HG03064 (cell line): ENCODE results near the gene TPM4.
"Not testable (repeated sequence)": the region's sequence is repeated elsewhere in the genome, so short reads cannot be mapped to it uniquely, and the experiment has no call there.

Experiments used
- ATAC-seq: cut with Tn5 transposase; IDR thresholded peaks from one replicate; pipeline ENCODE4 v1.9.1; 2021; ENCODE audit warnings: low read depth; ENCODE audit not compliant: unreplicated experiment

Gene TPM4

DNA sequence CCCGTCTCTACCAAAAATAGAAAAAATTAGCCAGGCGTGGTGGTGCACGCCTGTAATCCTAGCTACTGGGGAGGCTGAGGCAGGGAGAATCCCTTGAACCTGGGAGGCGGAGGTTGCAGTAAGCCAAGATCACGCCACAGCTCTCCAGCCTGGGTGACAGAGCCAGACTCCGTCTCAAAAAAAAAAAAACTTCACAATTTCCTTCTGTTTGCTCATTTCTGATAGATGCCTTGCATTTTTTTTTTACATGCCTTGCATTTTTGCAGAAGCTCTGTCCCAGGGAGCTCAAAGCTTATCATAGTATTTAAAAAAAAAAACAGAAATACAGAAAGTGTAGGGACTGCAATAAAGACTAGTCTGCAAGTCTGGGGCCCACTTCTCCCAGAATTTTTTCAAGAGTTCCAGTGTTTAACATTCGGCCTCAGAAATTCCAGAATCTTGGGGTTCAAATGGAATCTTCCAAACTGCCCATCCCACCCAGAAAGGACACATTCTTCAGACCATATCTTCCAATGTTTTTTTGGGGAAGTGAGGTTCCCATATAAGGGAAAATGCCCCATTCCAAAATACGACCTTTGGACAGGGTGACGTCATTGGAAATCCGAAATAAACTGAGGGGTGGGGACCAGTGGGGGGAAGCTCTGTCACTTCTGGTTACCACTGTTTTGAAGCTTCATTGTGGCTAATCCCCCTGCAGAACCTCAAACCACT lies 18.2 kb downstream of the TPM4 start:
- no peak for ATAC-seq

GRCh38 chr19:16095071-16095571 lies 18.8 kb downstream of the TPM4 start:
- ATAC-seq: no peak

- no peak for ATAC-seq
Observed at GRCh38 chr19:16096280-16096855, 20.1 kb downstream of the TPM4 start.

- ATAC-seq: no peak
Observed at GRCh38 chr19:16098416-16098768, 22.1 kb downstream of the TPM4 start.

DNA sequence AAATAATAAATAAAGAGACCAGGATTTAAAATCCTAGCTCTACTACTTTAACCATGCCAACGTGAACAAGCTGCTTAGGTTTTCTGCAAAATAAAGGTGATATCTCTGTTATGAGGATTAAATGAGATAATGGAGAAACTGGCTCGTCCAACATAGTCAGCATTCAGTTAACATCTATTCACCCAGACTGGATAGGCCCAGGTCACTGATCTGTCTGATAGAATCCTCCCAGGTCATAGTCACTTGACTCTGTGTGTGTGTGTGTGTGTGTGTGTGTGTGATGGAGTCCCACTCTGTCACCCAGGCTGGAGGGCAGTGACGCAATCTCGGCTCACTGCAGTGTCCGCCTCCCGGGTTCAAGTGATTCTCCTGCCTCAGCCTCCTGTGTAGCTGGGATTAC lies 22.5 kb downstream of the TPM4 start:
- ATAC-seq: no peak

GRCh38 chr19:16099314-16099965 lies 23.1 kb downstream of the TPM4 start:
- ATAC-seq: not testable (repeated sequence)

- no peak for ATAC-seq
Observed at GRCh38 chr19:16100524-16100923, 24.2 kb downstream of the TPM4 start.

DNA sequence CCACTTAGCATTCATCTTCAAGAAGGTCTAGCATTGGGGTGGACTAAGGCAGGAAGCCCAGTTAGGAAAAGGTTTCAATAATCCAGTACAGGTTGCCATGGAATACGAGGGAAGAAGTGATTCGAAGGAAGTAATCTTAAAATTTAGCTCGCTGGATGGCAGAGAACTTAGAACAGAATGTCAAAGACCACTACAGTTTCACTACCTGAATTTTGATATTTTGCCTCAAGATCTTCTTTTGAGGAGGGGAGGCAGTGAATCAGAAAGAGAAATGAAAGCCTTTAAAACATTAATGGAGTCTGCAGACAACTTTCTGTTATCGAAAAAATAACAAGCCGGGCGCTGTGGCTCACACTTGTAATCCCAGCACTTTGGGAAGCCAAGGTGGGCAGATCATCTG lies 28.4 kb downstream of the TPM4 start:
- no peak for ATAC-seq

GRCh38 chr19:16106121-16106520 lies 29.8 kb downstream of the TPM4 start:
- no peak for ATAC-seq

DNA sequence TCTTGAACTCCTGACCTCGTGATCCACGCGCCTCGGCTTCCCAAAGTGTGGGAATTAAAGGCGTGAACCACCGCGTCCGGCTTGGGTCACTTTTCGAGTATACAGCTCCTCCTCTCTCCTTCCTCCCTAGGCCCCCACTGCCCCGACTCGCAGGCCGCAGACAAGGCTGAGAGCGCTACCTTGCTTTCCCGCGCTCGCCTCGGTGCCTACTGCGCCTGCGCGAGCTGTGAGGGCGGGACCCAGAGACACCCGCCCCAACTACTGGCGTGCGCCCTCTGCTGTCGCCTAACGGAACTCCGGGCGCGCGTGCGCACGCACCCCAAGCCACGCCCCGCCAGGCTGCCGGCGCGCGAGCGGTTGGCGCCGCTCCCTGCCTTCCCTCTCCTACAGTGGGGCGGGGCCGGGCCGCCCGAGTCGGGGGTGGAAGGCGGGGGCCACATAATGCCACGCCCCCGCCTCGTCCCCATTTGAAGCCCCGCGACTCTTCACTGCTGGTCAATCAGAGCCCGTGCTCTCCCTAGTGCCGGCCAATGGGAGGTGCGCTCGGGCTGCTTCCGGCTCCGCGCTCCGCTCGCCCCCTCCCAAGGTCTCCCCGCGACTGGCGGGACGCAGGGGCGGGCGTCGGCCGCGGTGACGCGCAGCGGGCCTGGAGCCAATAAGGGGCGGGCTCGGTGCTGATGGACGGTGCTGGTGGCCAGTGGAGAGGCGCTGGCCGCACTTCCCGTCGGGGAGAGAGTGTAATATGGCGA lies 35.0 kb downstream of the TPM4 start, which contains the start of gene RAB8A:
RAB8A (plus strand) TSS at position 730 of the 749 bp plus-strand sequence; CDS start at position 743, 13 bp downstream.
- peak; percentile 73 for ATAC-seq

DNA sequence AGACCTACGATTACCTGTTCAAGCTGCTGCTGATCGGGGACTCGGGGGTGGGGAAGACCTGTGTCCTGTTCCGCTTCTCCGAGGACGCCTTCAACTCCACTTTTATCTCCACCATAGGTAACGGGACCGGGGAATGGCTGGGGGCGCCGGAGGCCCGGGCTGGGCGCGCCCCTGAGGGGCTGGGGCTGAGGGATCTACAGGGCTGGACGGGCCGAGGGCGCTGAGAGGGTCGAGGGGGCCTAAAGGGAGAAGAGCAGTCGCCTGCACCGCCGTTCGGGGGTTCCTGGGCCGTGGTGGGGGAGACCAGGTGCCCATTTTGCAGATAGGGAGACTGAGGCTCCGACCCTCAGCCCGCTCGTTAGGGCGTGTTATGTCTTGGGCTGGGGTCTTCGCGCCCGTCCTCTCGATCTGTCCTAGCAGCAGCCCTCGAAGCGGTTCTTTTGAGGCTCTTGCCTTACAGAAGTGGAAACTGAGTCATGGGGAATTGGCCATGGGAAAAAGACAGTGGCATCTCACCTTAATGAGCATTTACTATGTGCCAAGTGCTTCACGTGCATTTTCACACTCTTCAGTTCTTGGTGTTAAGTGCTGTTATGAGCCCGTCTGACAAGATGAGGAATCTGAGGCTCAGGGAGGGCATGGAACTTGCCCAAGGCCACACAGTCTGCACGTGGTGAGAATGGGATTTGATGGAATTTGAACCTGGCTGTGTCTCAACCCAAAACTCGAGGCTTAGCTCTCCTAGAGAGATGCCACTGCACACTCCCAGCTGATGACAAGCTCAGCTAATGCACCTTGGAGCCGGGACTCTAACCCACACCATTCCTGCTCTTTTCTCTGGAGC lies 35.8 kb downstream of the TPM4 start:
- ATAC-seq: no peak

DNA sequence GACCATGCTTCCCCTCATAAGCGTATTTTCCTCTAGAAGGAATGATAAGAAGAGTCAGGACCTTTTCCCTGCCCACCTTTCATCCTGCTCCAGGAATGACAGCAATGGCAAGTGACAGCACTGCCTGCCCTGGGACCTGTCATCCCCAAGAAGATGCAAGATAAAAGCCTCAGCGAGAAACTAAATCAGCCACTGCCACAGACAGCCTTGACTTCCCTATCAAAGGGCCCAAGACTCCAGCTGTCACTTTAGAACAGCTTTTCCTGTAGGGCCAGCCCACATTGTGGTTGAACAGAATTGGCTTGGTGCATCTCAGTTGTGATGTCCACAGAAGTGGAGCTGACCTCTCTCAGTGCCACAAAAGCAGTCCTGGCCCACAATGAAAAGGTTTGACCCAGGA lies 36.5 kb downstream of the TPM4 start:
- ATAC-seq: no peak

GRCh38 chr19:16113727-16114126 lies 37.4 kb downstream of the TPM4 start:
- no peak for ATAC-seq

- ATAC-seq: no peak
Observed at GRCh38 chr19:16115301-16116039, 39.2 kb downstream of the TPM4 start.

- ATAC-seq: no peak
Observed at GRCh38 chr19:16116067-16116466, 39.8 kb downstream of the TPM4 start.

DNA sequence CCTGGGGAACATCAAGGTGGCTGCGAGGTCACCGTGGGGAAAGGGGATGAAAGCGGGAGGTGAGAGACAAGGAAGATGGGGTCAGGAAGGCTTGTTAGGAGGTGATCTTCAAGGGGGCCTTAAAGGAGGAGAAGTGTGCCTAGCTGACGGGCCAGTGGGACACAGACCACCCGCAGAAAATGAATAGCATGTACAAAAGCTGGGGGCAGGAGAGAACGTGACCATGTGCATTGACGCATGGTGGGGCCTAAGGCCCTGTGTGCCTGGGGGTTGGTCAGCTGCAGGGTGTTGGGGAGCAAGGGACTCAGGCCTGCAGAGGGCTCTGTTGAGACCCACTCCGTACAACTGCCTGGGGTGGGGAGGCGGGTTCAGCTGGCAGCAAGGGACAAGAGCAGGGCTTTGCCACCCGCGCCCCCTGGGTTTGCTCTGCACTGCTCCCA lies 41.3 kb downstream of the TPM4 start:
- no peak for ATAC-seq

GRCh38 chr19:16118489-16119033 lies 42.3 kb downstream of the TPM4 start:
- peak; percentile 70 for ATAC-seq

GRCh38 chr19:16119075-16119857 lies 43.0 kb downstream of the TPM4 start:
- not testable (repeated sequence) for ATAC-seq
